SK-N-SH (cell line): ENCODE data around the gene CEP131.

Experiments
- EP300 ChIP-seq, 2 experiments: IDR thresholded peaks; 2 replicates each; pipeline versions ENCODE4 v1.4.0 to v1.6.1; 2012; ENCODE audit warnings: borderline replicate concordance in 1 of 2, low read depth in 1 of 2, low read length in 1 of 2
- EZH2phosphoT487 ChIP-seq: fragments of 200-600 bp; sonication (generic); IDR thresholded peaks from 2 replicates; pipeline ENCODE4 v1.6.1; 2017; ENCODE audit warnings: low read depth, mixed run types, mild to moderate bottlenecking, antibody characterized with exemption, moderate library complexity, borderline replicate concordance
- FOXM1 ChIP-seq: IDR thresholded peaks from 2 replicates; pipeline ENCODE4 v1.4.0; 2012; ENCODE audit warnings: low read depth, mild to moderate bottlenecking
- GABPA ChIP-seq: IDR thresholded peaks from 2 replicates; pipeline ENCODE4 v1.4.0; 2012; ENCODE audit warnings: low read depth, mild to moderate bottlenecking
- GATA2 ChIP-seq: sonication (generic); formaldehyde crosslinking; IDR thresholded peaks from 2 replicates; pipeline ENCODE4 v1.5.0; 2020; ENCODE audit warnings: mild to moderate bottlenecking, missing genetic modification reagents
- JUND ChIP-seq: IDR thresholded peaks from 2 replicates; pipeline ENCODE4 v1.4.0; 2012
- MEF2A ChIP-seq: IDR thresholded peaks from 2 replicates; pipeline ENCODE4 v1.4.0; 2012; ENCODE audit warnings: low read depth, borderline replicate concordance
- TAF1 ChIP-seq: IDR thresholded peaks from 2 replicates; pipeline ENCODE4 v1.6.1; 2012; ENCODE audit warnings: low read depth, mild to moderate bottlenecking, low read length, moderate library complexity, borderline replicate concordance
- TCF12 ChIP-seq: IDR thresholded peaks from 2 replicates; pipeline ENCODE4 v1.4.0; 2012
- YY1 ChIP-seq: IDR thresholded peaks from 2 replicates; pipeline ENCODE4 v1.4.0; 2012; ENCODE audit warnings: low read depth, mild to moderate bottlenecking
- TF ChIP-seq, protein P1 (sequence below): fragments of 200-600 bp; sonication (generic); IDR thresholded peaks from 2 replicates; pipeline ENCODE4 v1.6.1; 2017; ENCODE audit warnings: antibody characterized with exemption, mild to moderate bottlenecking, moderate library complexity
- TF ChIP-seq, protein P2 (sequence below): IDR thresholded peaks from 2 replicates; pipeline ENCODE4 v1.4.0; 2012; ENCODE audit warnings: low read depth
- TF ChIP-seq, protein P3 (sequence below): fragments of 150-350 bp; IDR thresholded peaks from 2 replicates; pipeline ENCODE4 v1.6.1; 2016; ENCODE audit warnings: mild to moderate bottlenecking, low read depth, low read length
- TF ChIP-seq, protein P4 (sequence below): IDR thresholded peaks from 2 replicates; pipeline ENCODE4 v1.4.0; 2012; ENCODE audit warnings: low read depth, borderline replicate concordance

DNA sequence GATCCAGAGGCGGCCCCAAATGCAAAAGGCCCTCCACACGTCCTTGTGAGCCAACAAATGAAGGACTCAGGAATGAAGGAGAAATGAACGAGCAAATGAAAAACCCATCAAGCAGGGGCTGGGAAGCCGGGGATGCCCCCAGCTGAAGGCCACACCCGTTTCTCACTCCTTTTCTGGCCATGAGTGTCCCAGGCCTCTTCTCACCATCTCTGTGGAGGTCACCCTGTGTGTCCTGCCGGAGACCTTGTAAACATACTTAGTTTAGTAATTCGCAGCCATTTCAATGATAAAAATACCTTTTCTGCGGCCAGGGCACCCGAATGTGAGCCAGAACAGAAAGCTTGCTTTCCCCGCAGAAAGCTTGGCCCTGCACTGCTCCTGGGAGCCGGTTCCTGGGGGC, 35.6 kb downstream of the CEP131 start:
- TF ChIP-seq EP300 (IDR thresholded peaks at IDR 0.05; ENCODE audit: borderline replicate concordance in 1 of 2, low read depth in 1 of 2, low read length in 1 of 2) (no peak), EZH2phosphoT487 (no peak), TAF1 (no peak), YY1 (no peak), TCF12 (no peak), FOXM1 (no peak), GABPA (no peak), JUND (no peak), GATA2 (CRISPR knock-in tag) (no peak), MEF2A (no peak)
- TF ChIP-seq, protein P1, sequence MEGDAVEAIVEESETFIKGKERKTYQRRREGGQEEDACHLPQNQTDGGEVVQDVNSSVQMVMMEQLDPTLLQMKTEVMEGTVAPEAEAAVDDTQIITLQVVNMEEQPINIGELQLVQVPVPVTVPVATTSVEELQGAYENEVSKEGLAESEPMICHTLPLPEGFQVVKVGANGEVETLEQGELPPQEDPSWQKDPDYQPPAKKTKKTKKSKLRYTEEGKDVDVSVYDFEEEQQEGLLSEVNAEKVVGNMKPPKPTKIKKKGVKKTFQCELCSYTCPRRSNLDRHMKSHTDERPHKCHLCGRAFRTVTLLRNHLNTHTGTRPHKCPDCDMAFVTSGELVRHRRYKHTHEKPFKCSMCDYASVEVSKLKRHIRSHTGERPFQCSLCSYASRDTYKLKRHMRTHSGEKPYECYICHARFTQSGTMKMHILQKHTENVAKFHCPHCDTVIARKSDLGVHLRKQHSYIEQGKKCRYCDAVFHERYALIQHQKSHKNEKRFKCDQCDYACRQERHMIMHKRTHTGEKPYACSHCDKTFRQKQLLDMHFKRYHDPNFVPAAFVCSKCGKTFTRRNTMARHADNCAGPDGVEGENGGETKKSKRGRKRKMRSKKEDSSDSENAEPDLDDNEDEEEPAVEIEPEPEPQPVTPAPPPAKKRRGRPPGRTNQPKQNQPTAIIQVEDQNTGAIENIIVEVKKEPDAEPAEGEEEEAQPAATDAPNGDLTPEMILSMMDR = no peak
- TF ChIP-seq, protein P2, sequence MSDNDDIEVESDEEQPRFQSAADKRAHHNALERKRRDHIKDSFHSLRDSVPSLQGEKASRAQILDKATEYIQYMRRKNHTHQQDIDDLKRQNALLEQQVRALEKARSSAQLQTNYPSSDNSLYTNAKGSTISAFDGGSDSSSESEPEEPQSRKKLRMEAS = no peak
- TF ChIP-seq, protein P3, sequence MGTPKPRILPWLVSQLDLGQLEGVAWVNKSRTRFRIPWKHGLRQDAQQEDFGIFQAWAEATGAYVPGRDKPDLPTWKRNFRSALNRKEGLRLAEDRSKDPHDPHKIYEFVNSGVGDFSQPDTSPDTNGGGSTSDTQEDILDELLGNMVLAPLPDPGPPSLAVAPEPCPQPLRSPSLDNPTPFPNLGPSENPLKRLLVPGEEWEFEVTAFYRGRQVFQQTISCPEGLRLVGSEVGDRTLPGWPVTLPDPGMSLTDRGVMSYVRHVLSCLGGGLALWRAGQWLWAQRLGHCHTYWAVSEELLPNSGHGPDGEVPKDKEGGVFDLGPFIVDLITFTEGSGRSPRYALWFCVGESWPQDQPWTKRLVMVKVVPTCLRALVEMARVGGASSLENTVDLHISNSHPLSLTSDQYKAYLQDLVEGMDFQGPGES = no peak
- TF ChIP-seq, protein P4, sequence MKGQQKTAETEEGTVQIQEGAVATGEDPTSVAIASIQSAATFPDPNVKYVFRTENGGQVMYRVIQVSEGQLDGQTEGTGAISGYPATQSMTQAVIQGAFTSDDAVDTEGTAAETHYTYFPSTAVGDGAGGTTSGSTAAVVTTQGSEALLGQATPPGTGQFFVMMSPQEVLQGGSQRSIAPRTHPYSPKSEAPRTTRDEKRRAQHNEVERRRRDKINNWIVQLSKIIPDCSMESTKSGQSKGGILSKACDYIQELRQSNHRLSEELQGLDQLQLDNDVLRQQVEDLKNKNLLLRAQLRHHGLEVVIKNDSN = no peak
